ENCODE data around the gene NKRF.

NKRF gene

GRCh38 chrX:119606280-119607017 lies at the start of gene NKRF:
Gene NKRF (minus strand): TSS chrX:119606424.
- TF ChIP-seq CTCF (IDR thresholded peaks at IDR 0.05): no peak
- H3K36me3 Mint-ChIP-seq (ENCODE audit: low read depth): peaks cover 5% of the 10 kb centered on the region
- peaks cover 29% of the 10 kb centered on the region for H3K27me3 Mint-ChIP-seq (ENCODE audit: low read depth, poor library complexity)
- H3K27ac Mint-ChIP-seq: peak within 1 kb of the TSS; percentile 93
- H3K9me3 Mint-ChIP-seq: peaks cover 67% of the 10 kb centered on the region
- peak within 1 kb of the TSS; percentile 95 for H3K4me3 Mint-ChIP-seq
- peaks cover 14% of the 10 kb centered on the region for H3K4me1 Mint-ChIP-seq
- DNase-seq: peak; percentile 85

- Mint-ChIP-seq H3K4me3 (peak overlapping the region; percentile 55), H3K4me1 (peaks cover 35% of the 10 kb centered on the region), H3K36me3 (ENCODE audit: low read depth) (peaks cover 75% of the 10 kb centered on the region), H3K27me3 (ENCODE audit: low read depth, poor library complexity) (peaks cover 3% of the 10 kb centered on the region), H3K27ac (peak overlapping the region; percentile 84), H3K9me3 (peaks cover 73% of the 10 kb centered on the region)
- DNase-seq: no peak
- TF ChIP-seq CTCF (IDR thresholded peaks at IDR 0.05): no peak
These were observed 48.9 kb upstream of the NKRF start for GRCh38 chrX:119655125-119655524.

GRCh38 chrX:119654112-119654531 lies 47.9 kb upstream of the NKRF start:
- Mint-ChIP-seq H3K4me1 (peaks cover 35% of the 10 kb centered on the region), H3K27ac (peak overlapping the region; percentile 99), H3K27me3 (ENCODE audit: low read depth, poor library complexity) (peaks cover 3% of the 10 kb centered on the region), H3K4me3 (no peak overlapping the region), H3K36me3 (ENCODE audit: low read depth) (peaks cover 69% of the 10 kb centered on the region), H3K9me3 (peaks cover 69% of the 10 kb centered on the region)
- TF ChIP-seq CTCF (IDR thresholded peaks at IDR 0.05): no peak
- peak; percentile 34 for DNase-seq

GRCh38 chrX:119648421-119648775 lies 42.2 kb upstream of the NKRF start:
- peaks cover 59% of the 10 kb centered on the region for H3K36me3 Mint-ChIP-seq (ENCODE audit: low read depth)

GRCh38 chrX:119647552-119648420 lies 41.6 kb upstream of the NKRF start:
- H3K36me3 Mint-ChIP-seq (ENCODE audit: low read depth): peaks cover 53% of the 10 kb centered on the region
- peaks cover 6% of the 10 kb centered on the region for H3K4me1 Mint-ChIP-seq
- peaks cover 53% of the 10 kb centered on the region for H3K9me3 Mint-ChIP-seq
- DNase-seq: no peak
- TF ChIP-seq CTCF (IDR thresholded peaks at IDR 0.05): no peak
- peaks cover 3% of the 10 kb centered on the region for H3K27me3 Mint-ChIP-seq (ENCODE audit: low read depth, poor library complexity)
- H3K4me3 Mint-ChIP-seq: no peak overlapping the region
- peak overlapping the region; percentile 64 for H3K27ac Mint-ChIP-seq

More at GRCh38 chrX:119648421-119648775, 42.2 kb upstream of the NKRF start:
- H3K27me3 Mint-ChIP-seq (ENCODE audit: low read depth, poor library complexity): peaks cover 3% of the 10 kb centered on the region
- H3K27ac Mint-ChIP-seq: peak overlapping the region; percentile 64
- H3K4me1 Mint-ChIP-seq: peaks cover 6% of the 10 kb centered on the region
- peaks cover 54% of the 10 kb centered on the region for H3K9me3 Mint-ChIP-seq
- DNase-seq: no peak
- no peak for TF ChIP-seq CTCF (IDR thresholded peaks at IDR 0.05)
- H3K4me3 Mint-ChIP-seq: no peak overlapping the region

All from nephron progenitor cell (in vitro differentiated cells).